Stimulated activated CD4-positive, alpha-beta T cell treated with anti-CD3 and anti-CD28 coated beads, Interleukin-12 subunit alpha, Interleukin-12 subunit beta, amount 100 ng/mL, for 24 hours (primary cell): ENCODE measurements around the gene NADK.
"Not testable (repeated sequence)": the region's sequence is repeated elsewhere in the genome, so short reads cannot be mapped to it uniquely, and the experiment has no call there.

ENCODE experiments used
- DNase-seq, 2 experiments: peaks; one replicate each; pipeline ENCODE4 v3.0.0-alpha.2; 2020; ENCODE audit warnings: low read depth in 2 of 2

Gene NADK

GRCh38 chr1:1763657-1764621 lies 14.3 kb downstream of the NADK start:
- DNase-seq: no peak

- no peak for DNase-seq
Observed at GRCh38 chr1:1761504-1762376, 16.5 kb downstream of the NADK start.

GRCh38 chr1:1760715-1761114 lies 17.6 kb downstream of the NADK start:
- no peak for DNase-seq

- DNase-seq: no peak
Observed at GRCh38 chr1:1760345-1760650, 18.0 kb downstream of the NADK start.

- DNase-seq: no peak
Observed at GRCh38 chr1:1759456-1760344, 18.6 kb downstream of the NADK start.

- DNase-seq: no peak
Observed at GRCh38 chr1:1758692-1759455, 19.4 kb downstream of the NADK start.

GRCh38 chr1:1758059-1758621 lies 20.1 kb downstream of the NADK start:
- DNase-seq: no peak

GRCh38 chr1:1757422-1758058 lies 20.7 kb downstream of the NADK start:
- no peak for DNase-seq

GRCh38 chr1:1756661-1757421 lies 21.4 kb downstream of the NADK start:
- no peak for DNase-seq

- no peak for DNase-seq
Observed at GRCh38 chr1:1755852-1756251, 22.4 kb downstream of the NADK start.

- DNase-seq: no peak
Observed at GRCh38 chr1:1755426-1755825, 22.8 kb downstream of the NADK start.

GRCh38 chr1:1754051-1754815 lies 24.0 kb downstream of the NADK start:
- no peak for DNase-seq

GRCh38 chr1:1753607-1754005 lies 24.7 kb downstream of the NADK start:
- no peak for DNase-seq

GRCh38 chr1:1752636-1753606 lies 25.3 kb downstream of the NADK start:
- DNase-seq: no peak

- no peak for DNase-seq
Observed at GRCh38 chr1:1752190-1752589, 26.1 kb downstream of the NADK start.

GRCh38 chr1:1749941-1750340 lies 28.3 kb downstream of the NADK start:
- DNase-seq: not testable (repeated sequence)

GRCh38 chr1:1748686-1749321 lies 29.5 kb downstream of the NADK start:
- DNase-seq: no peak
